Ishikawa (cell line): ENCODE results near the gene ADH1A.

Experiments used
- CEBPB ChIP-seq: IDR thresholded peaks from 2 replicates; pipeline ENCODE4 v1.6.1; 2012
- CREB1 ChIP-seq: IDR thresholded peaks from 2 replicates; pipeline ENCODE4 v1.6.1; 2012; ENCODE audit warnings: low read depth
- EGR1 ChIP-seq: IDR thresholded peaks from 2 replicates; pipeline ENCODE4 v1.6.1; 2012
- EP300 ChIP-seq: IDR thresholded peaks from 2 replicates; pipeline ENCODE4 v1.6.1; 2012; ENCODE audit warnings: borderline replicate concordance
- FOXM1 ChIP-seq: IDR thresholded peaks from 2 replicates; pipeline ENCODE4 v1.6.1; 2012; ENCODE audit warnings: low read depth, borderline replicate concordance
- MAX ChIP-seq: IDR thresholded peaks from 2 replicates; pipeline ENCODE4 v1.6.1; 2012
- NFIC ChIP-seq: IDR thresholded peaks from 2 replicates; pipeline ENCODE4 v1.6.1; 2012
- RAD21 ChIP-seq: IDR thresholded peaks from 2 replicates; pipeline ENCODE4 v1.6.1; 2012; ENCODE audit warnings: low read depth
- REST ChIP-seq: IDR thresholded peaks from 2 replicates; pipeline ENCODE4 v1.6.1; 2012; ENCODE audit warnings: low read depth, mild to moderate bottlenecking
- TAF1 ChIP-seq: IDR thresholded peaks from 2 replicates; pipeline ENCODE4 v1.6.1; 2012; ENCODE audit warnings: low read depth, mild to moderate bottlenecking
- TCF12 ChIP-seq: IDR thresholded peaks from 2 replicates; pipeline ENCODE4 v1.6.1; 2012; ENCODE audit warnings: low read depth
- TEAD4 ChIP-seq: IDR thresholded peaks from 2 replicates; pipeline ENCODE4 v1.6.1; 2012
- YY1 ChIP-seq: IDR thresholded peaks from 2 replicates; pipeline ENCODE4 v1.6.1; 2012; ENCODE audit warnings: low read depth
- ZBTB7A ChIP-seq: IDR thresholded peaks from 2 replicates; pipeline ENCODE4 v1.6.1; 2012; ENCODE audit warnings: low read depth

- TF ChIP-seq YY1: no peak
- no peak for TF ChIP-seq TAF1
- no peak for TF ChIP-seq EP300
- TF ChIP-seq REST: no peak
- TF ChIP-seq ZBTB7A: no peak
- no peak for TF ChIP-seq MAX
- TF ChIP-seq RAD21: no peak
- TF ChIP-seq TCF12: no peak
- TF ChIP-seq EGR1: no peak
- TF ChIP-seq CEBPB: no peak
- no peak for TF ChIP-seq FOXM1
- no peak for TF ChIP-seq NFIC
- TF ChIP-seq TEAD4: no peak
- no peak for TF ChIP-seq CREB1
Measured at GRCh38 chr4:99314211-99314610, 23.4 kb upstream of the ADH1A start.
